HG03095 (cell line): ENCODE results near the gene CCNQ.

Experiments used
- ATAC-seq: cut with Tn5 transposase; IDR thresholded peaks from one replicate; pipeline ENCODE4 v1.9.1; 2021; ENCODE audit warnings: moderate library complexity; ENCODE audit not compliant: unreplicated experiment

The CCNQ gene

GRCh38 chrX:153637121-153638040 lies 38.4 kb upstream of the CCNQ start:
- no peak for ATAC-seq

GRCh38 chrX:153636716-153637115 lies 37.8 kb upstream of the CCNQ start:
- no peak for ATAC-seq

- no peak for ATAC-seq
These were observed 37.1 kb upstream of the CCNQ start for GRCh38 chrX:153635788-153636668.

GRCh38 chrX:153635388-153635787 lies 36.4 kb upstream of the CCNQ start:
- ATAC-seq, result no peak

- no peak for ATAC-seq
These were observed 35.9 kb upstream of the CCNQ start for GRCh38 chrX:153634832-153635231.

- ATAC-seq, result no peak
These were observed 35.3 kb upstream of the CCNQ start for GRCh38 chrX:153634236-153634635.

GRCh38 chrX:153633607-153634180 lies 34.8 kb upstream of the CCNQ start:
- ATAC-seq, result no peak

- ATAC-seq, result no peak
These were observed 34.1 kb upstream of the CCNQ start for GRCh38 chrX:153633048-153633447.

GRCh38 chrX:153632595-153632946 lies 33.6 kb upstream of the CCNQ start:
- ATAC-seq, result no peak

GRCh38 chrX:153631907-153632594 lies 33.1 kb upstream of the CCNQ start:
- no peak for ATAC-seq

- no peak for ATAC-seq
These were observed 32.4 kb upstream of the CCNQ start for GRCh38 chrX:153631346-153631745.

GRCh38 chrX:153628665-153629064 lies 29.7 kb upstream of the CCNQ start:
- no peak for ATAC-seq

- ATAC-seq, result no peak
These were observed 29.2 kb upstream of the CCNQ start for GRCh38 chrX:153628129-153628528.

GRCh38 chrX:153627675-153628111 lies 28.8 kb upstream of the CCNQ start:
- no peak for ATAC-seq

- no peak for ATAC-seq
These were observed 28.1 kb upstream of the CCNQ start for GRCh38 chrX:153626863-153627674.

GRCh38 chrX:153626025-153626633 lies 27.2 kb upstream of the CCNQ start:
- ATAC-seq, result no peak

- ATAC-seq, result no peak
These were observed 26.5 kb upstream of the CCNQ start for GRCh38 chrX:153625271-153626024.

- no peak for ATAC-seq
These were observed 25.5 kb upstream of the CCNQ start for GRCh38 chrX:153624196-153625091.
